ENCODE results near the gene ZNF445.
"Not testable (repeated sequence)": the region's sequence is repeated elsewhere in the genome, so short reads cannot be mapped to it uniquely, and the experiment has no call there.

The ZNF445 gene

GRCh38 chr3:44418549-44418948 lies 58.9 kb downstream of the ZNF445 start:
- no peak for DNase-seq
- Histone ChIP-seq H3K27ac (no peak overlapping the region), H3K4me3 (no peak overlapping the region), H3K27me3 (peaks cover 0 to 1% of the 10 kb centered on the region in 2 donors), H3K4me1 (no peaks in the 10 kb centered on the region), H3K36me3 (no peaks in the 10 kb centered on the region), H3K9me3 (no peaks in the 10 kb centered on the region)
- intact Hi-C loops (cut with DNase I; ENCODE audit: low total_unique reads): no loop called here
- TF ChIP-seq, protein P1, sequence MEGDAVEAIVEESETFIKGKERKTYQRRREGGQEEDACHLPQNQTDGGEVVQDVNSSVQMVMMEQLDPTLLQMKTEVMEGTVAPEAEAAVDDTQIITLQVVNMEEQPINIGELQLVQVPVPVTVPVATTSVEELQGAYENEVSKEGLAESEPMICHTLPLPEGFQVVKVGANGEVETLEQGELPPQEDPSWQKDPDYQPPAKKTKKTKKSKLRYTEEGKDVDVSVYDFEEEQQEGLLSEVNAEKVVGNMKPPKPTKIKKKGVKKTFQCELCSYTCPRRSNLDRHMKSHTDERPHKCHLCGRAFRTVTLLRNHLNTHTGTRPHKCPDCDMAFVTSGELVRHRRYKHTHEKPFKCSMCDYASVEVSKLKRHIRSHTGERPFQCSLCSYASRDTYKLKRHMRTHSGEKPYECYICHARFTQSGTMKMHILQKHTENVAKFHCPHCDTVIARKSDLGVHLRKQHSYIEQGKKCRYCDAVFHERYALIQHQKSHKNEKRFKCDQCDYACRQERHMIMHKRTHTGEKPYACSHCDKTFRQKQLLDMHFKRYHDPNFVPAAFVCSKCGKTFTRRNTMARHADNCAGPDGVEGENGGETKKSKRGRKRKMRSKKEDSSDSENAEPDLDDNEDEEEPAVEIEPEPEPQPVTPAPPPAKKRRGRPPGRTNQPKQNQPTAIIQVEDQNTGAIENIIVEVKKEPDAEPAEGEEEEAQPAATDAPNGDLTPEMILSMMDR (IDR thresholded peaks at IDR 0.05): no peak

- H3K36me3 ChIP-seq; H3K27ac ChIP-seq; H3K4me1 ChIP-seq; intact Hi-C loops (cut with DNase I; ENCODE audit: low total_unique reads); DNase-seq; H3K4me3 ChIP-seq; H3K9me3 ChIP-seq; H3K27me3 ChIP-seq: not testable (repeated sequence)
Observed at GRCh38 chr3:44418118-44418517, 59.4 kb downstream of the ZNF445 start.

DNA sequence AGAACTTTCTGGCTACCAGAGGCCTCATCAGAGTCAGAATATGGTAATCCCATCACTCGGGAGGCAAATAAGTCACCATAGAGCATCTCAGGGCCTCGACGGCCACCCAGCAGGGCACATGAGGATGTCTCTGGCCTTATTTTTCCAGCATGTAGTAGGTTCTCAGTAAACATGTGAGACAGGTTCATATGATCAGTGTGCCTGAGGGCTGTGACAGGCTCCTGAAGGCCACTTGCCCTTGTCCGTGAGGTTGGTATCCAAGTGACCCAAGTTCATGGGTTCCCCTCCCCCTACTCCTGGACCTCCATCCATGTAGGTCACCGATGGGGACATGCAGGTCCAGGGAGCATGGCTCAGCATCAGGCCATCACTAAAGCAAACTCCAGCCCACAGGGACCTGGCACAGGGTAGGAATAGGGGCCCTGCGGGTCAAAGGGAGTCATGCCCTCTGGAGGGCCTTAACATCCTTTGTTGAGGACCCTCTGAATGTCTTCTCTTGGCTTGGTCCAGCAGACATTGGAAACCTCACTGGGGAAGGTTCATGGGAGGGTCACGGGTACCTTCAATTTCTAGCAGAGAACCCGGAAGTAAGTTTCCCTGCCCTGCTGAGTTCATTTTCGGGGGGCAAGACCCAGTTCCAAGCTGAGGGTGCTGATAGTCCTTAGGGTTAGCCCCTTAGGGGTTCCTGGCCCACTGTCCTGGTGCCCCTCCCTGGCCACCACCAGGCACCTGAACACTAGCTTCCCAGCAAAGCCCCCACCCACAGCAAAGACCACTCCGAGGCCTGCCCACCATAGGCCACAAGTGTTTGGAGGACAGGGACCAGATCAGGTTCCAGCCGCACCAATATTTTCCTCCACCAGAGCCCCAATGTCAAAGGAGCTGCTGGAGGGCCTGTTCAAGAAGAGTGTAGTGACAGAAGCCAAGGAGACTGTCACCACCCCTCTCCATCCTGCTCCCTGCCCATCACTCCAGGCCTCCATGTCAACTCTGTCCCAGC lies 61.1 kb downstream of the ZNF445 start:
- intact Hi-C loops (cut with DNase I; ENCODE audit: low total_unique reads): no loop called here
- Histone ChIP-seq H3K4me3 (no peak overlapping the region), H3K9me3 (no peaks in the 10 kb centered on the region), H3K4me1 (no peaks in the 10 kb centered on the region), H3K27ac (no peak overlapping the region), H3K36me3 (no peaks in the 10 kb centered on the region), H3K27me3 (no peaks in the 10 kb centered on the region)
- DNase-seq: no peak
- TF ChIP-seq, protein P1 (IDR thresholded peaks at IDR 0.05): no peak

GRCh38 chr3:44415421-44415820 lies 62.0 kb downstream of the ZNF445 start:
- intact Hi-C loops (cut with DNase I; ENCODE audit: low total_unique reads): no loop called here

DNA sequence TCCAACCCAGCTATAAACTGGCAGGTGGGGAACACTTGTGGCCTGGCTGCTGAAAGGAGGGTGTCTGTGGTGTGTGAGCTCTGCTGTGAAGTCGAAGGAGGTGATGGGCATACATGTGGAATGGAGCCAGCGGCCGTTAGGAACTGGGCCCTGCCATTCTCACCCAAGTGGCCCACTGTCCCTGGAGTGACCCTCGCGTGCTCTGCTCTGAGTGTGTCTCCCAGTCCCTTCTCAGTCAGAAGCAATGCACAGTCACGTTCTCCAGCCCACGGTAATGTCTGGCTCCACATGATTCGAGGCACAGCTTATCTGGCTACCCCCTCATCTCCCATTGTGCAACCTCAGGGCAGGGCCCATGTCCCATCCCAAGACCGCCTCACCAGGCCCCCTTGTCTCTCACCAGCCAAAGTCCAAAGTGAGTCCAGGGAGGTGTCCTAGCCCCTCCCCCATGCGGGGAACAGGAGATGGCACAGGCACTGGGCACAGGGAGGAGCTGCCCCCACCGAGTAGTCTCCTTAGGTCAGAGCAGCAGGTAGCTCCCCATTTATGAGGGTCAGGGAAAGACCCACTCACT lies 62.9 kb downstream of the ZNF445 start:
- Histone ChIP-seq H3K36me3 (peaks cover 0 to 4% (median 0%) of the 10 kb centered on the region in 3 donors), H3K9me3 (no peaks in the 10 kb centered on the region), H3K4me3 (no peak overlapping the region), H3K4me1 (no peaks in the 10 kb centered on the region), H3K27me3 (no peaks in the 10 kb centered on the region), H3K27ac (no peak overlapping the region)
- DNase-seq: no peak
- intact Hi-C loops (cut with DNase I; ENCODE audit: low total_unique reads): no loop called here
- TF ChIP-seq, protein P1 (IDR thresholded peaks at IDR 0.05): no peak

More at GRCh38 chr3:44415421-44415820, 62.0 kb downstream of the ZNF445 start:
- Histone ChIP-seq H3K4me3 (no peak overlapping the region), H3K4me1 (no peaks in the 10 kb centered on the region), H3K36me3 (no peaks in the 10 kb centered on the region), H3K9me3 (no peaks in the 10 kb centered on the region), H3K27ac (no peak overlapping the region), H3K27me3 (no peaks in the 10 kb centered on the region)
- DNase-seq: no peak
- TF ChIP-seq, protein P1 (IDR thresholded peaks at IDR 0.05): no peak

DNA sequence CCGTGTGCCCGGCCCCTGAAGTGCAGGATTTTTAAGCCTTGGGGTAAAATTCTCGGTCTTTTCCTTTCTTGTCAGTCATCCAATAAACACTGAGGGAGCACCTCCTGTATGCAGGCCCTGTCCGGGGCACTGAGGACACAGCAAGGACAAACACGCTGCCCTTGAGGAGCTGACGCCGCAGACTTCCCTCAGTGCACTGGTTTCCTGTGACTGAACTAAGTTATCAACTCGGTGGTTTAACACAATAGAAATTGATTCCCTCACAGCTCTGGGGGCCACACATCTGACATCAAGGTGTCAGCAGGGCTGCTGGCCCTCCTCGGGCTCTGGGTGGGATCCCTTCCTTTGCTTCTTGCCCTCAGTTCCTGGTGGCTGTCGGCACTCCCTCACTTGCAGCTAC lies 65.1 kb downstream of the ZNF445 start:
- no peak for DNase-seq
- TF ChIP-seq, protein P1 (IDR thresholded peaks at IDR 0.05): no peak
- Histone ChIP-seq H3K4me1 (no peaks in the 10 kb centered on the region), H3K27ac (no peak overlapping the region), H3K27me3 (no peaks in the 10 kb centered on the region), H3K9me3 (no peaks in the 10 kb centered on the region), H3K36me3 (peaks cover 4 to 11% (median 6%) of the 10 kb centered on the region in 3 donors), H3K4me3 (no peak overlapping the region)
- intact Hi-C loops (cut with DNase I; ENCODE audit: low total_unique reads): no loop called here

Measured in tibial artery (tissue), 4 donors.